Loucy (cell line): ENCODE results near the gene AQP3.

Source experiments
- CTCF ChIP-seq: fragments of 200-600 bp; sonication (generic); conservative IDR thresholded peaks from 2 replicates; pipeline ENCODE4 v1.5.1; 2014; ENCODE audit warnings: mild to moderate bottlenecking, antibody characterized with exemption, low read length
- EZH2phosphoT487 ChIP-seq: fragments of 200-600 bp; IDR thresholded peaks from 2 replicates; pipeline ENCODE4 v1.6.1; 2018; ENCODE audit warnings: antibody characterized with exemption, mild to moderate bottlenecking, moderate library complexity, borderline replicate concordance

GRCh38 chr9:33430942-33431341 lies 16.5 kb downstream of the AQP3 start:
- no peak for TF ChIP-seq CTCF
- TF ChIP-seq EZH2phosphoT487 = no peak
